Smooth muscle cell (in vitro differentiated cells): ENCODE data around the gene AMIGO1. TPM values are rescaled to one million over a fixed set of nuclear protein-coding genes. Genes with fewer than 3 reads are reported as not detected.

Source experiments
- DNase-seq: peaks from one replicate; lab custom pipeline; 2025; ENCODE audit not compliant: unreplicated experiment; lab: John Stamatoyannopoulos, UW
- H2AFZ ChIP-seq: fragments of 200-600 bp; sonication (generic); 2 replicates; pipeline ENCODE4 v1.6.0; 2016; ENCODE audit warnings: antibody characterized with exemption, low read depth, mild to moderate bottlenecking
- H3F3A ChIP-seq: fragments of 200-600 bp; sonication (generic); 2 replicates; pipeline ENCODE4 v1.6.0; 2017; ENCODE audit warnings: antibody characterized with exemption, low read depth
- H3K27ac ChIP-seq: fragments of 200-600 bp; sonication (generic); 2 replicates; pipeline ENCODE4 v1.5.1; 2016; ENCODE audit warnings: low read depth, mild to moderate bottlenecking
- H3K27me3 ChIP-seq: fragments of 200-600 bp; sonication (generic); 2 replicates; pipeline ENCODE4 v1.6.1; 2016; ENCODE audit warnings: low read depth, mild to moderate bottlenecking
- H3K36me3 ChIP-seq: fragments of 200-600 bp; sonication (generic); 2 replicates; pipeline ENCODE4 v1.5.1; 2016; ENCODE audit warnings: low read depth
- H3K4me1 ChIP-seq: fragments of 200-600 bp; sonication (generic); 2 replicates; pipeline ENCODE4 v1.5.1; 2016; ENCODE audit warnings: low read depth
- H3K4me2 ChIP-seq: fragments of 200-600 bp; sonication (generic); 2 replicates; pipeline ENCODE4 v1.6.0; 2016; ENCODE audit warnings: mild to moderate bottlenecking
- H3K4me3 ChIP-seq: fragments of 200-600 bp; sonication (generic); 2 replicates; pipeline ENCODE4 v1.5.1; 2016; ENCODE audit warnings: mild to moderate bottlenecking
- H3K79me2 ChIP-seq: fragments of 200-600 bp; sonication (generic); 2 replicates; pipeline ENCODE4 v1.6.0; 2016; ENCODE audit warnings: low read depth, mild to moderate bottlenecking
- H3K9ac ChIP-seq: fragments of 200-600 bp; sonication (generic); 2 replicates; pipeline ENCODE4 v1.6.0; 2016; ENCODE audit warnings: low read depth
- H3K9me3 ChIP-seq: fragments of 200-600 bp; sonication (generic); replicated peaks from 2 replicates; pipeline ENCODE4 v1.5.1; 2016; ENCODE audit warnings: low read depth
- H4K20me1 ChIP-seq: fragments of 200-600 bp; sonication (generic); 2 replicates; pipeline ENCODE4 v1.6.0; 2016; ENCODE audit warnings: low read depth
- WGBS: methylation state at CpG from one replicate; pipeline ENCODE4 v1.1.7; 2016; ENCODE audit warnings: low lambda C conversion rate; 5-methylcytosine and 5-hydroxymethylcytosine counted together
- polyA plus RNA-seq: library from polyadenylated mRNA; unstranded; fragments of >200 nt; fragmentation: Nextera tagmentation; extraction: Ambion mirVana; gene quantifications from 2 replicates; pipeline ENCODE4 v1.2.1, GENCODE V29; 2016
- total RNA-seq: library from RNA; depleted of rRNA; stranded (reverse); fragments of >200 nt; gene quantifications from 2 replicates; pipeline ENCODE4 v1.2.3, GENCODE V29; 2014
- TF ChIP-seq, protein P1 (sequence below): fragments of 200-600 bp; sonication (generic); IDR thresholded peaks from 2 replicates; pipeline ENCODE4 v1.5.1; 2017; ENCODE audit warnings: borderline replicate concordance, mild to moderate bottlenecking, antibody characterized with exemption; ENCODE audit not compliant: insufficient read depth, poor library complexity, severe bottlenecking

Gene AMIGO1
- total and polyA plus RNA-seq, 2 experiments from 2014 or later: 0.99 to 1.4 TPM

DNA sequence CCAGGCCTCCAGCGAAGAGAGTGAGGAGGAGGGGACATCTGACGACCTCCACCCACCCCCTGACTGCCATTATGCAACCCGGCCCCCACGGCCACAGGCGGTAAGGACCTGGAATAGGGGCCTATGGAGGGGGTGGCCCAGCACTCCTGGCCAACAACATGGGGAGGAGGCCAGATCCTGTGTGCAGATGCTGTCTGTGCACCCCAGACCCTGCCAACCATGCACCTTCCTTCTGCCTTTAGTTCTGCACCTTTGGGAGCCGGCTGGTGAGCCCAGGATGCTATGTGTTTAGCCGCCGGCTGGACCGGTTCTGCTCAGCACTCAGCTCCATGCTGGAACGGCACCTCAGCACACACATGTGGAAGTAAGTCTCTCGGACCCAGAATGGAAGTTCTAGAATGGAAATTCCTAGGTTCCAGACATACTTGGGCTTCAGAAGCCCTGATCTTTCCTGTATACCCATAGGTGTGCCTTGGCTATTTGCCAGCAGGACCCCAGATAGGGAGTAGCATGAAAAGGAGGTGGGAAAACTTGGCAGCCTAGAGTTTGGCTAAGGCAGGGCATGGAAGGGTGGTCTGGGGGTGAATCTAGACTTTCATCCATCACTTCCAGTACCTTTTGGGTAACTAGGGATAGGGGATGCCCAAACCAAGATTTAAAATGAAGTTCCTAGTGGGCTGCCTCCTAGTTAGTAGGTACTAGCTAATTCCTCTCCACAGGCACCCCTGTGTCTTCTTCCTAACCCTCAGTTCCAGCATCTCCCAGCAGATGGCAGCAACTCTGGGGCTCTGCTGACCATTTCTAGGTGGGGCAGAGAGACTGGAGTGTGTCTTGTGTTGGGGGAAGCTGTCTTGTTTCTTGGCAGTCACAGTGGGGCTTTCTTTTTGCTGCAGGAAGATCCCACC lies 19.2 kb downstream of the AMIGO1 start:
- Histone ChIP-seq H3K27ac (no peak overlapping the region), H3F3A (no peaks in the 10 kb centered on the region), H3K79me2 (peaks cover 8% of the 10 kb centered on the region), H4K20me1 (no peaks in the 10 kb centered on the region), H3K27me3 (no peaks in the 10 kb centered on the region), H3K9ac (no peak overlapping the region), H3K4me1 (peaks cover 4% of the 10 kb centered on the region), H3K9me3 (no peaks in the 10 kb centered on the region), H2AFZ (no peak overlapping the region), H3K4me2 (no peak overlapping the region), H3K4me3 (no peak overlapping the region), H3K36me3 (no peaks in the 10 kb centered on the region)
- 93% methylated on average over 11 of the region's 11 CpGs for WGBS
- DNase-seq: peak; percentile 16
- TF ChIP-seq, protein P1, sequence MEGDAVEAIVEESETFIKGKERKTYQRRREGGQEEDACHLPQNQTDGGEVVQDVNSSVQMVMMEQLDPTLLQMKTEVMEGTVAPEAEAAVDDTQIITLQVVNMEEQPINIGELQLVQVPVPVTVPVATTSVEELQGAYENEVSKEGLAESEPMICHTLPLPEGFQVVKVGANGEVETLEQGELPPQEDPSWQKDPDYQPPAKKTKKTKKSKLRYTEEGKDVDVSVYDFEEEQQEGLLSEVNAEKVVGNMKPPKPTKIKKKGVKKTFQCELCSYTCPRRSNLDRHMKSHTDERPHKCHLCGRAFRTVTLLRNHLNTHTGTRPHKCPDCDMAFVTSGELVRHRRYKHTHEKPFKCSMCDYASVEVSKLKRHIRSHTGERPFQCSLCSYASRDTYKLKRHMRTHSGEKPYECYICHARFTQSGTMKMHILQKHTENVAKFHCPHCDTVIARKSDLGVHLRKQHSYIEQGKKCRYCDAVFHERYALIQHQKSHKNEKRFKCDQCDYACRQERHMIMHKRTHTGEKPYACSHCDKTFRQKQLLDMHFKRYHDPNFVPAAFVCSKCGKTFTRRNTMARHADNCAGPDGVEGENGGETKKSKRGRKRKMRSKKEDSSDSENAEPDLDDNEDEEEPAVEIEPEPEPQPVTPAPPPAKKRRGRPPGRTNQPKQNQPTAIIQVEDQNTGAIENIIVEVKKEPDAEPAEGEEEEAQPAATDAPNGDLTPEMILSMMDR: peak; percentile 78

DNA sequence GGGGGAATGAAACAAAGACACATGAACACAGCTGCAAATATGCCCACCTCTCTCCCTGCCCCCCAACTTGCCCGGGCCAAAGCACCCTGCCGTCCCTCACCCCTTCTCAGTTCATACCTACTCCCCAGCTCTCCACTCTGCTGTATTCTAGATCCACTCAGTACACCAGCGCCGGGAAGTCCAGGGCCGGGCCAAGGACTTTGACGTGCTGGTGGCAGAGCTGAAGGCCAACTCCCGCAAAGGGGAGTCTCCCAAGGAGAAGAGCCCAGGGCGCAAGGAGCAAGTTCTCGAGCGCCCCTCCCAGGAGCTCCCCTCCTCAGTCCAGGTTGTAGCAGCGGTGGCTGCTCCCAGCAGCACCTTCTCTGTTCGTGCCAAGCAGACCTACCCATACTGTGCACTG lies 20.8 kb downstream of the AMIGO1 start:
- H2AFZ ChIP-seq: no peak overlapping the region
- no peaks in the 10 kb centered on the region for H3K9me3 ChIP-seq
- no peak overlapping the region for H3K4me2 ChIP-seq
- H3K36me3 ChIP-seq: no peaks in the 10 kb centered on the region
- H3K9ac ChIP-seq: no peak overlapping the region
- TF ChIP-seq, protein P1: no peak
- H3F3A ChIP-seq: no peaks in the 10 kb centered on the region
- no peak overlapping the region for H3K4me3 ChIP-seq
- no peaks in the 10 kb centered on the region for H3K27me3 ChIP-seq
- WGBS: 94% methylated on average over 12 of the region's 12 CpGs
- H3K4me1 ChIP-seq: peaks cover 8% of the 10 kb centered on the region
- H3K79me2 ChIP-seq: no peaks in the 10 kb centered on the region
- H3K27ac ChIP-seq: no peak overlapping the region
- H4K20me1 ChIP-seq: no peaks in the 10 kb centered on the region
- DNase-seq: no peak

DNA sequence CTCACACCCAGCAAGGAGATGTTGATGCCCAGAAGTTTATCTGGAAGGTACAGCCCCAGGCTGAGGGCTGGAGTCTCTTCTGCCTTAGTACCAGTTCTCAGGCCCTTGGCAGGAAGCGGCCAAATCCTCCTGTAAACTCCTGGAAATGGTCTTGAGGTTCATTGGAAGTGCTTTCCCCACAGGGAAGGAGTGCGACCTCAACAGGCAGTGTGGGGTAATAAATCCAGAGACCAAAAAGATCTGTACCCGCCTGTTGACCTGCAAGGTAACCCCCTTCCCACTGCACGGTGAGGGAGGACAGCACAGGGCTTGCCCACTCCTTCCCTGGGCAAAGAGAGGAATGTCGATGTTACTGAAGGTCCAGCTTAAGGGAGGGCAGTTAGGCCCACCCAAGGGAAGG lies 21.3 kb downstream of the AMIGO1 start:
- Histone ChIP-seq H3K36me3 (no peaks in the 10 kb centered on the region), H3K9ac (no peak overlapping the region), H3K4me2 (no peak overlapping the region), H3K27me3 (no peaks in the 10 kb centered on the region), H3K79me2 (no peaks in the 10 kb centered on the region), H3K4me1 (peaks cover 8% of the 10 kb centered on the region), H3F3A (no peaks in the 10 kb centered on the region), H3K9me3 (no peaks in the 10 kb centered on the region), H3K27ac (no peak overlapping the region), H4K20me1 (no peaks in the 10 kb centered on the region), H3K4me3 (no peak overlapping the region), H2AFZ (no peak overlapping the region)
- no peak for DNase-seq
- WGBS: 81% methylated on average over 5 of the region's 5 CpGs
- TF ChIP-seq, protein P1: no peak
